ENCODE data around the gene BAG5. TPM values are rescaled to one million over a fixed set of nuclear protein-coding genes. Genes with fewer than 3 reads are reported as not detected.

BAG5 gene
- total RNA-seq, 2 experiments from 2014 or later: 28.8 to 29.6 TPM

DNA sequence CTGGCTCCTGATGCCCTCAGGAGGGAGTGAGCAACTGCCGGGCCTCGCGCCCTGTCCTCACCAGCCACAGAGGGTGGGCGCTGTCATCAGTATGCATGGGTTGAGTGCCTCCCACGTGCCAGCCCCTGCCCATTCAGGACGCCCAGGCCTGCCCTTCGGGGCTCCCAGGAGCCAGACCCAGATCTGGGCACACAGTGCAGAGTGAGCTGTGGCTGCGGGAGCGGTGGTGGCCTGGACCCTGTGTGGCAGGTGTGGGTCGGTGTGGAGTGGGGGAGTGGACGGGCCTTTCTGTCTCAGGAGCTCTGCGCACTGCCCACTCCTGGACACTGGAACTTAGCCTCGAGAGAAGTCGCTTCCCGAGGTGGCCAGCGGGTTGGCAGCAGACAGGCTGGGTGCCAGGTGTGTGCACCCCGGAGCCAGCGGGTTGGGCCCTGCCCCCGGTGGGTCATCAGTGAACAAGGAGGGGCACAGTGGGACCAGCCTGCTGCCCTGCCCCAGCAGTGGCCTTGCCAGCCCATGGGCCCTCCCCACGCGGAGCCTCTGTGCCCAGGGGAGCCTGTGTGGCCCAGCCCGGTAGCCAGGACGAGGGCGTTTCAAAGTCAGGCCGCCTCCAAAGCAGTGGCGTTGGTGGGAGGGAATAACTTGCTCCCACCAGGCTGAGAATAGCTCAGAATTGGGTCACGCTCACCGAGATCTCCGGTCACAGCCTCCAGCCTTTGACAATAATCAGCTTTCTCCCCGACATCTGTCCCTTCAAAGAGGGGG, 24.0 kb downstream of the BAG5 start:
- CTCF ChIA-PET: no interaction called here
- H3K9me3 Mint-ChIP-seq: no peaks in the 10 kb centered on the region
- H3K27ac Mint-ChIP-seq: no peak overlapping the region
- POLR2A ChIA-PET: interaction anchor here (0.8 to 2.2 kb wide), 3 partner anchors 8 to 20 kb away, joined by 3 to 13 read pairs (median 4); partner anchors contain the start of gene TRMT61A
- intact Hi-C loops (cut with micrococcal nuclease): no loop called here
- peaks cover 3% of the 10 kb centered on the region for H3K36me3 Mint-ChIP-seq (ENCODE audit: low read depth)
- TF ChIP-seq, protein P1, sequence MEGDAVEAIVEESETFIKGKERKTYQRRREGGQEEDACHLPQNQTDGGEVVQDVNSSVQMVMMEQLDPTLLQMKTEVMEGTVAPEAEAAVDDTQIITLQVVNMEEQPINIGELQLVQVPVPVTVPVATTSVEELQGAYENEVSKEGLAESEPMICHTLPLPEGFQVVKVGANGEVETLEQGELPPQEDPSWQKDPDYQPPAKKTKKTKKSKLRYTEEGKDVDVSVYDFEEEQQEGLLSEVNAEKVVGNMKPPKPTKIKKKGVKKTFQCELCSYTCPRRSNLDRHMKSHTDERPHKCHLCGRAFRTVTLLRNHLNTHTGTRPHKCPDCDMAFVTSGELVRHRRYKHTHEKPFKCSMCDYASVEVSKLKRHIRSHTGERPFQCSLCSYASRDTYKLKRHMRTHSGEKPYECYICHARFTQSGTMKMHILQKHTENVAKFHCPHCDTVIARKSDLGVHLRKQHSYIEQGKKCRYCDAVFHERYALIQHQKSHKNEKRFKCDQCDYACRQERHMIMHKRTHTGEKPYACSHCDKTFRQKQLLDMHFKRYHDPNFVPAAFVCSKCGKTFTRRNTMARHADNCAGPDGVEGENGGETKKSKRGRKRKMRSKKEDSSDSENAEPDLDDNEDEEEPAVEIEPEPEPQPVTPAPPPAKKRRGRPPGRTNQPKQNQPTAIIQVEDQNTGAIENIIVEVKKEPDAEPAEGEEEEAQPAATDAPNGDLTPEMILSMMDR (IDR thresholded peaks at IDR 0.05): no peak
- DNase-seq (no peak), ATAC-seq (no peak)
- no peak overlapping the region for H3K4me3 Mint-ChIP-seq
- no peaks in the 10 kb centered on the region for H3K27me3 Mint-ChIP-seq
- H3K4me1 Mint-ChIP-seq (ENCODE audit: low read depth): no peaks in the 10 kb centered on the region

DNA sequence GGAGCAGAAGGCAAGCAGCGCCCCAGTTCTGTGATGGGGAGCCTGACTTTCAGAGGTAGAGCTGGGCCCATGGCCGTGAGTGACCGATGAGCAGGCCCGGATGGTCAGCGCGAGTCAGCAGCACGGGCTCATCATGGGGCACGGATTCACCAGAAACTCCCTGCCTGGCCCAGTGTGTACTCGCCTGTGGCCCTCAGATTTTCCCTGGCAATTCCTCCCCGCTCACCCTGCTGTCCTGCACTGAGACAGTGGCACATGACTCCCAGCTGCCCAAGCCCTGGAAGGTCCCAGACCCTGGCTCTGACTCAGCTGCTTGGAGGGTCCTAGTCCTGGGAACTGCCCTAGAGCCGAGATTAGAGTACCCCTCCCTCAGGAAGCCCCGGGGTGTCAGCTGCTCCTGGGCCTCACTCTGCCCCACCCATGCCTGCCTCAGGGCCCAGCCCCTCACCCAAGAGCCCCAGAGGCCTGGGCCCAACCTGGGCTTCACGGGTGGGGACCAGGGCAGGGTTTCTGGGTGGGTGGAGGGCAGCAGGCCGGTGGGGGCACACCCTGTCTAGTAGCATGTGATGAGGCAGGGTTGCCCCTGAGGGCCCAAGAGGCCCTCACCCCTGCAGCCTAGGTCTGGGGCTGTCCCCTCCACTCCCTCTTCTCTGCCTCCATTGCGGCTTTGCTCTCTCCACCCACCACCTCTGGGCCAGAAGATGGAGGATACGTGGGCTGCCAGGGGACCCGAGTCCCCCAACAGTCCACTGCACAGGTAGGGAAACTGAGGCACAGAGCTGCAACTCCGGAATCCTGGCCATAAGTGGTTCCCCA, 25.1 kb downstream of the BAG5 start:
- ChIA-PET POLR2A (interaction anchor here (0.8 to 2.2 kb wide), 4 partner anchors 9 to 21 kb away, joined by 3 to 13 read pairs (median 4); partner anchors contain the start of gene TRMT61A), CTCF (interaction anchor here (0.9 kb wide), 1 partner anchor 9 kb away, joined by 3 read pairs; no protein-coding TSS in a partner anchor)
- H3K27ac Mint-ChIP-seq: no peak overlapping the region
- TF ChIP-seq, protein P1 (IDR thresholded peaks at IDR 0.05): no peak
- H3K4me3 Mint-ChIP-seq: no peak overlapping the region
- H3K36me3 Mint-ChIP-seq (ENCODE audit: low read depth): peaks cover 3% of the 10 kb centered on the region
- H3K4me1 Mint-ChIP-seq (ENCODE audit: low read depth): no peaks in the 10 kb centered on the region
- no peaks in the 10 kb centered on the region for H3K27me3 Mint-ChIP-seq
- H3K9me3 Mint-ChIP-seq: no peaks in the 10 kb centered on the region
- ATAC-seq (no peak), DNase-seq (no peak)
- intact Hi-C loops (cut with micrococcal nuclease): no loop called here

DNA sequence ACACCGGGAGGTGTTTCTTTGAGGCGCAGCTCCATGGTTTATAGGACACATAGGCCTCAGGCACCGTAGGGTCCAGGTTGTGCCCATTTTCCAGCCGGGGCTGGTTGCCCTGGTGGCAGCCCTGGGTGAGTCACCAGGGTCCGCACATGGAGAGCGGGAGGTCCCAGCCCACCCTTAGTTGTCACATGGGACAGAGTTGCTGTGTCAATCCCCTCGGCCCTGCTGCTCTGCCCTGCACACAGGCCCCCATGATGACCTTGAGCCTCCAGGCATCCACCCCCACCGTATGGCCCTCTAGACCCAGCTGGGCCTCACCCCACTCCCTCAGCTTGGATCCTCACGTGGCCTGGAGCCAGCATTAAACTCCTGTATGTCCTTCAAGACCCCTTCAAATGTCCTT, 25.8 kb downstream of the BAG5 start:
- intact Hi-C loops (cut with micrococcal nuclease): no loop called here
- ChIA-PET CTCF (interaction anchor here (0.9 kb wide), 1 partner anchor 10 kb away, joined by 3 read pairs; no protein-coding TSS in a partner anchor), POLR2A (interaction anchor here (0.8 to 1.5 kb wide), 3 partner anchors 9 to 22 kb away, joined by 3 to 6 read pairs (median 3); no protein-coding TSS in a partner anchor)
- H3K27me3 Mint-ChIP-seq: no peaks in the 10 kb centered on the region
- ATAC-seq (no peak), DNase-seq (no peak)
- peaks cover under 1% of the 10 kb centered on the region for H3K4me1 Mint-ChIP-seq (ENCODE audit: low read depth)
- TF ChIP-seq, protein P1 (IDR thresholded peaks at IDR 0.05): no peak
- H3K36me3 Mint-ChIP-seq (ENCODE audit: low read depth): peaks cover 3% of the 10 kb centered on the region
- no peak overlapping the region for H3K27ac Mint-ChIP-seq
- no peak overlapping the region for H3K4me3 Mint-ChIP-seq
- H3K9me3 Mint-ChIP-seq: no peaks in the 10 kb centered on the region

DNA sequence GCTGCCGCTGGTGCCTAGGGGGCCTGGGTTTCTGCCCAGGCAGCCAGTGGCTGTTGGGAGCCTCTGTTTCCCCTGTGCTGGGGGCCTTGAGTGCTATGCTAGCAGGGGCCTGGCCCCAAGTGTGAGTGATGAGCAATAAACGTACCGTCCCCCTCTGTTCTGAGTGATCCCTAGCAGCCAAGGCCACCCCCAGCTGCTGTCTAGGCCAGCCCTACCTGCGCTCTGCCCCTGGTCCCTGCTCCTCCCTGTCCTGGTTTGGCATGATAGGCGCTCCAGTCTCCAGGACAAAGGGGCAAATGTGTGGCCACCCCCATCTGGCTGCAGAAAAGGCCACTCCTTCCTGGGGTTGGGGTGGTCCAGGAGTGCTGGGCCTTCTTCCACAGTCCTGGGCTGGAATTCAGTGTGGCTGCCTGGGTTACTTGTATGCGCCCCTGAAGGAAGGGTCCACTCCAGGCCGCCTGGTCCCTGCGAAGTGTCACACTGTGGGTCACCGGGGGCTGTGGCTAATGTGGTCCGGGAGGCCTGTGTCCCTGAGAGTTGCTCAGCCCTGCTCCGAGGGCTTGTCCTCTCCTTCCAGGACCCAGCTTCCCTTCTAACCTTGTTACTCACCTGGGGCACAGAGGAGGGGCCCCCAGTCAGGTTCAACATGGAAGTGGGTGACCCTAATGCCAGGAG, 26.4 kb downstream of the BAG5 start:
- Mint-ChIP-seq H3K4me1 (ENCODE audit: low read depth) (peaks cover 7% of the 10 kb centered on the region), H3K9me3 (no peaks in the 10 kb centered on the region), H3K27ac (no peak overlapping the region), H3K27me3 (no peaks in the 10 kb centered on the region), H3K36me3 (ENCODE audit: low read depth) (peaks cover 4% of the 10 kb centered on the region), H3K4me3 (no peak overlapping the region)
- TF ChIP-seq, protein P1 (IDR thresholded peaks at IDR 0.05): no peak
- ATAC-seq (no peak), DNase-seq (no peak)
- intact Hi-C loops (cut with micrococcal nuclease): no loop called here
- ChIA-PET POLR2A (interaction anchor here (0.8 to 1.8 kb wide), 5 partner anchors 8 to 25 kb away, joined by 3 to 8 read pairs (median 4); no protein-coding TSS in a partner anchor), CTCF (no interaction called here)
